Measurements from ENCODE around the gene MISP3. TPM values are rescaled to one million over a fixed set of nuclear protein-coding genes. Genes with fewer than 3 reads are reported as not detected.

Gene MISP3
- total RNA-seq, 1 donor from 2014 or later, result 0.79 TPM

- Mint-ChIP-seq H3K9me3 (ENCODE audit: unreplicated experiment) (no peaks in the 10 kb centered on the region), H3K4me1 (ENCODE audit: low read depth, unreplicated experiment) (no peaks in the 10 kb centered on the region), H3K4me3 (ENCODE audit: unreplicated experiment) (no peak overlapping the region), H3K27ac (ENCODE audit: unreplicated experiment) (no peak overlapping the region), H3K36me3 (ENCODE audit: low read depth, unreplicated experiment) (peaks cover 17% of the 10 kb centered on the region), H3K27me3 (ENCODE audit: low read depth, unreplicated experiment) (no peaks in the 10 kb centered on the region)
- Histone ChIP-seq H3K4me2 (ENCODE audit: low read length) (no peak overlapping the region), H3K9me3 (ENCODE audit: insufficient read depth, low read depth, low read length) (no peaks in the 10 kb centered on the region), H3K27me3 (ENCODE audit: insufficient read depth, low read length) (no peaks in the 10 kb centered on the region), H3K4me3 (ENCODE audit: insufficient read depth, low read depth, low read length) (no peak overlapping the region), H4K20me1 (ENCODE audit: insufficient read depth, low read length) (peaks cover 4% of the 10 kb centered on the region), H3K9ac (ENCODE audit: low read length) (no peak overlapping the region), H2AFZ (ENCODE audit: low read depth, low read length) (no peak overlapping the region), H3K79me2 (ENCODE audit: insufficient read depth, low read length) (peaks cover 4% of the 10 kb centered on the region), H3K4me1 (ENCODE audit: insufficient read depth, low read length) (no peaks in the 10 kb centered on the region), H3K36me3 (ENCODE audit: insufficient read depth, low read length) (peaks cover 10% of the 10 kb centered on the region), H3K27ac (ENCODE audit: low read depth, low read length) (no peak overlapping the region)
- DNase-seq (ENCODE audit: low read depth) (no peak), FAIRE-seq (no peak)
- TF ChIP-seq EZH2 (IDR thresholded peaks at IDR 0.05; ENCODE audit: insufficient read depth, low read length), result no peak
- TF ChIP-seq CTCF (IDR thresholded peaks at IDR 0.05; ENCODE audit: insufficient read depth, low read depth, low read length), result no peak
Measured at GRCh38 chr19:14102756-14103155, 30.2 kb downstream of the MISP3 start.

GRCh38 chr19:14103310-14103709 lies 30.7 kb downstream of the MISP3 start:
- Mint-ChIP-seq H3K27me3 (ENCODE audit: low read depth, unreplicated experiment) (no peaks in the 10 kb centered on the region), H3K9me3 (ENCODE audit: unreplicated experiment) (no peaks in the 10 kb centered on the region), H3K36me3 (ENCODE audit: low read depth, unreplicated experiment) (peaks cover 21% of the 10 kb centered on the region), H3K27ac (ENCODE audit: unreplicated experiment) (no peak overlapping the region), H3K4me3 (ENCODE audit: unreplicated experiment) (no peak overlapping the region), H3K4me1 (ENCODE audit: low read depth, unreplicated experiment) (no peaks in the 10 kb centered on the region)
- H3K4me3 ChIP-seq (ENCODE audit: insufficient read depth, low read depth, low read length), result no peak overlapping the region
- H3K4me2 ChIP-seq (ENCODE audit: low read length), result no peak overlapping the region
- DNase-seq (ENCODE audit: low read depth), result no peak
- H3K4me1 ChIP-seq (ENCODE audit: insufficient read depth, low read length), result peaks cover 4% of the 10 kb centered on the region
- peaks cover 8% of the 10 kb centered on the region for H4K20me1 ChIP-seq (ENCODE audit: insufficient read depth, low read length)
- H2AFZ ChIP-seq (ENCODE audit: low read depth, low read length), result no peak overlapping the region
- no peak overlapping the region for H3K9ac ChIP-seq (ENCODE audit: low read length)
- peaks cover 8% of the 10 kb centered on the region for H3K79me2 ChIP-seq (ENCODE audit: insufficient read depth, low read length)
- TF ChIP-seq EZH2 (IDR thresholded peaks at IDR 0.05; ENCODE audit: insufficient read depth, low read length) (no peak), CTCF (IDR thresholded peaks at IDR 0.05; ENCODE audit: insufficient read depth, low read depth, low read length) (no peak)
- H3K9me3 ChIP-seq (ENCODE audit: insufficient read depth, low read depth, low read length), result no peaks in the 10 kb centered on the region
- no peak overlapping the region for H3K27ac ChIP-seq (ENCODE audit: low read depth, low read length)
- peaks cover 10% of the 10 kb centered on the region for H3K36me3 ChIP-seq (ENCODE audit: insufficient read depth, low read length)
- FAIRE-seq, result no peak
- H3K27me3 ChIP-seq (ENCODE audit: insufficient read depth, low read length), result no peaks in the 10 kb centered on the region

GRCh38 chr19:14105680-14106079 lies 33.1 kb downstream of the MISP3 start:
- H3K4me3 Mint-ChIP-seq (ENCODE audit: unreplicated experiment), result no peak overlapping the region
- H3K27ac Mint-ChIP-seq (ENCODE audit: unreplicated experiment), result no peak overlapping the region
- H3K9me3 ChIP-seq (ENCODE audit: insufficient read depth, low read depth, low read length), result no peaks in the 10 kb centered on the region
- H3K4me1 ChIP-seq (ENCODE audit: insufficient read depth, low read length), result peaks cover 4% of the 10 kb centered on the region
- H3K27me3 ChIP-seq (ENCODE audit: insufficient read depth, low read length), result no peaks in the 10 kb centered on the region
- H3K4me3 ChIP-seq (ENCODE audit: insufficient read depth, low read depth, low read length), result no peak overlapping the region
- no peaks in the 10 kb centered on the region for H3K27me3 Mint-ChIP-seq (ENCODE audit: low read depth, unreplicated experiment)
- H3K36me3 ChIP-seq (ENCODE audit: insufficient read depth, low read length), result peaks cover 6% of the 10 kb centered on the region
- H3K27ac ChIP-seq (ENCODE audit: low read depth, low read length), result no peak overlapping the region
- H3K9me3 Mint-ChIP-seq (ENCODE audit: unreplicated experiment), result no peaks in the 10 kb centered on the region
- H3K36me3 Mint-ChIP-seq (ENCODE audit: low read depth, unreplicated experiment), result peaks cover 22% of the 10 kb centered on the region
- H3K4me1 Mint-ChIP-seq (ENCODE audit: low read depth, unreplicated experiment), result no peaks in the 10 kb centered on the region
- peaks cover 15% of the 10 kb centered on the region for H4K20me1 ChIP-seq (ENCODE audit: insufficient read depth, low read length)
- DNase-seq (ENCODE audit: low read depth) (no peak), FAIRE-seq (no peak)
- no peak for TF ChIP-seq CTCF (IDR thresholded peaks at IDR 0.05; ENCODE audit: insufficient read depth, low read depth, low read length)
- no peak for TF ChIP-seq EZH2 (IDR thresholded peaks at IDR 0.05; ENCODE audit: insufficient read depth, low read length)
- H3K4me2 ChIP-seq (ENCODE audit: low read length), result no peak overlapping the region
- H3K79me2 ChIP-seq (ENCODE audit: insufficient read depth, low read length), result peaks cover 11% of the 10 kb centered on the region
- H2AFZ ChIP-seq (ENCODE audit: low read depth, low read length), result no peak overlapping the region
- no peak overlapping the region for H3K9ac ChIP-seq (ENCODE audit: low read length)
